Anterior cingulate cortex (tissue), 58 donors: ENCODE results near the gene POFUT2.

Experiments
- DNase-seq, 58 donors: peaks; one replicate each; lab custom pipeline; 2025; lab: John Stamatoyannopoulos, UW

POFUT2 gene, protein sequence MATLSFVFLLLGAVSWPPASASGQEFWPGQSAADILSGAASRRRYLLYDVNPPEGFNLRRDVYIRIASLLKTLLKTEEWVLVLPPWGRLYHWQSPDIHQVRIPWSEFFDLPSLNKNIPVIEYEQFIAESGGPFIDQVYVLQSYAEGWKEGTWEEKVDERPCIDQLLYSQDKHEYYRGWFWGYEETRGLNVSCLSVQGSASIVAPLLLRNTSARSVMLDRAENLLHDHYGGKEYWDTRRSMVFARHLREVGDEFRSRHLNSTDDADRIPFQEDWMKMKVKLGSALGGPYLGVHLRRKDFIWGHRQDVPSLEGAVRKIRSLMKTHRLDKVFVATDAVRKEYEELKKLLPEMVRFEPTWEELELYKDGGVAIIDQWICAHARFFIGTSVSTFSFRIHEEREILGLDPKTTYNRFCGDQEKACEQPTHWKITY

DNA sequence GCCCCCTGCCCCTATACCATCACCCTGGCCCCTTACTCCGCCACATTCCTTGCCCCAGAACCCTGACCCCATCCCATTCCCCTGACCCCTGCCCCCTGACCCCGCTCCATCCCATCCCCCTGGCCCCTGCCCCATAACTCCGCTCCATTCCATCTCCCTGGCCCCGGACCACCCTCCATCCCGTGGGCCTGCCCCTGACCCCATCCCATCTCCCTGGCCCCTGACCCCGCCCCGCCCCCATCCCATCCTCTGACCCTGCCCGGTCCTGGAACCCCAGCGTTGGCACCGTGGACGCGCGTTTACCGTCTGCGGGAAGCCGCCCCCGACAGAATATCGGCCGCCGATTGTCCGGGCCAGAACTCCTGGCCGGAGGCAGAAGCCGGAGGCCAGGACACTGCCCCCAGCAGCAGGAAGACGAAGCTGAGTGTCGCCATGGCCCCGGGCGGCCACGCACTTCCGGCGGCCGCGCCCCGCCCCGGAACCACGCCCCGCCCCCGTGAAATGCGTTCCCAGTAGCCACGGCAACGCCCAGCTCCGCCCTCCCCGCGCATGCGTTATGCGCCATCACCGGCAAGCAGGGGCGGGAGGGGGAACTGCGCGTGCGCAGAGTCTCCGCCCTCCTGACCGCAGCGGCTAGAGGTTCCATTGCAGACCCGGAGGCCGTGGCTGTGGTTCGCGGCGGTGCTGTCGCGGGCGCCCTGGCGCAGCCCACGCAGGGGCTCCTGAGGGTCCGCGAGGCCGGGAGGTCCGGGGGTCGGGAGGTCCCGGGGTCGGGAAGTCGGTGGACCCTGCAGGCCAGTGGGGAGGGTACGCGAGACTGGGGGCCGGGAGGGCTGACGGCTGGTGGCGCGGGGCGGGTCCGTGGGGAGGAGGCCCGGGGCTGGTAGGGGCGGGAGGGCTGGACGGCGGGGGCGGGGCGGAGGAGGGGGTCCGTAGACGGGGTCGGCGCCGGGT lies at the start of gene POFUT2:
Gene POFUT2, minus strand, starts transcription at position 458 of the 954 bp plus-strand sequence. Its CDS starts 24 bp downstream, at position 434.
- DNase-seq: peak; percentile 67 to 98 (median 94)

DNA sequence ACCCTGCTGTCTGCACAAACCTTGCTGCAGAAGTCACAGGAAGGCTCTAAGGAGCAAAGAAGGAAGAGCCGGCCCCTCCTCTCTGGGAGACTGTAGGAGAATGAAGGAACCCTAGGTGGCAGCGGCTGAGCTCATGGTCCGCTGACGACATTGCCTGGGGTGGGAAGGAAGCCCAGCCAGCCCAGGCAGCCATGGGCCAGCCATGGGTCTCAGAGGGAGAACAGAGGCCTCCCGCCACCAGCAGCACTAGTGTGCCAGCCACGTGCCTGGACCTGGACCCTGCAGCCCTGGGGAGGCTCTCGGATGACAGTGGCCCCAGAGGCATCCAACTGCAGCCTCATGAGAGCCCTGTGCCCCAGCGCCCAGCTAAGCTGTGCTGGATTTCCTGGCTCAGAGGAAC lies 49.2 kb upstream of the POFUT2 start:
- DNase-seq: peak in 14 of 58 donors; percentile 10 to 69 (median 38)

DNA sequence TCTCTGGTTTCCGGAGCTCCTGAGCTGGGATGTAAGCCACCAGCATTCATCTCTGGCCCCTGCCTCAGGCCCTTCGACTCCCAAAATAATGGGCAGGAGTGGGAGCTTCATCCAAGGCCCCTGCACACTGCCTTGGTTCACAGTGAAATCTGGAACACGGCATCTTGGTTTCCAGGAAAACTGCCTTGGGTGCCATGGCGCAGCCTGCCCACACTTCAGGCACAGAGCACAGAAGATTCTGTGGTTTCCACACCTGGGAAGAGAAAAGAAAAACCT lies 48.8 kb upstream of the POFUT2 start:
- DNase-seq: no peak

DNA sequence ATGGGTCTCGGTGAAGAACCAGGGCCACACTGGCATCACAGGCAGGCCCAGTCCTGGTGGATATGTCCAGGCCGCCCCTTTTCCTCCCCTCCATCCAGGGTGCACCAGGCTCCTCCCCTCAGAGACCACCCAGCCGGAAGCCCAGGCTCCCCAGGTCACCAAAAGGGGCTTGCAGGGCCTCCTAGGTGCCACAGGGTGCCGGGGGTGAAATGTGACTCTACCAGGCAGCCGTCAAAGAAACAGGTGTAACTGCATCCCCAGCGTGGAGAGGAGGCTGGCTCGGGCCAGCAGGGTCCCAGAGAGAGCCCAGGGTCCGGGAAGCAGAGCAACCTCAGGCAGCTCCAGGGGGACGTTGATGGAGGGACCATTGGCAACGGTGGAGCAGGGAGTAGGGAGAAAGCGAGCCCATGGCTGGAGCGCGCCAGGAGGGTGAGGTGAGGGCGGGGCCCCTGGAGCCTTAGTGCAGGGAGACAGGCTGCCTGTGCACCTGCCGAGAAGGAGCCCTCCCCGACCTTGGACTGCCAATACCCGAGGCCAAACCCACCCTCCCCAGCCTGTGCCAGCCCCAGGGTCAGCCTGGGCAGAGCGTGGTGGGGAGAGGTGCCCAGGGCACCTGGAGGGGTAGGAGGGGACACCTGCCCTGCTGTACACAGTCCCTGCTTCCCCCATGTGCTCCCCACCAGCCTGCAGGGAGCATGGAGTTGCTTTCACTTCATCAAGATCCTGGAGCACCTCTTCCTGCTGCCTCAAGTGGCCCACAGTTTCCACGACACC lies 48.3 kb upstream of the POFUT2 start:
- no peak for DNase-seq

DNA sequence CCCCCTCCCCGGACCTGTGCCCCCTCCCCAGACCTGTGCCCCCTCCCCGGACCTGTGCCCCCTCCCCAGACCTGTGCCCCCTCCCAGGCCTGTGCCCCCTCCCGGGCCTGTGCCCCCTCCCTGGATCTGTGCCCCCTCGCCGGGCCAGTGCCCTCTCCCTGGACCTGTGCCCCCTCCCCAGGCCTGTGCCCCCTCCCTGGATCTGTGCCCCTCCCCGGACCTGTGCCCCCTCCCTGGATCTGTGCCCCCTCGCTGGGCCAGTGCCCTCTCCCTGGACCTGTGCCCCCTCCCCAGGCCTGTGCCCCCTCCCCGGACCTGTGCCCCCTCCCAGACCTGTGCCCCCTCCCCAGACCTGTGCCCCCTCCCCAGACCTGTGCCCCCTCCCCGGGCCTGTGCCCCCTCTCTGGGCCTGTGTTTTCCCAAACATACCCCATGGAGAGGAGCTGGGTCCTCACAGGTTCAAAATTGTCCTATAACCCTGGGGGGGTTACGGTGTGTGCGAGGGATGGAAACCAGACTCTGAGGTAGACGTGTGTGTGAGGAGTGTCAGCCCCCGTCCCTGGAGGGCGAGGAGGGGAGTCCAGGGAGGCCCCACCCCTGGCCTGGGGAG lies 47.6 kb upstream of the POFUT2 start:
- DNase-seq: no peak

DNA sequence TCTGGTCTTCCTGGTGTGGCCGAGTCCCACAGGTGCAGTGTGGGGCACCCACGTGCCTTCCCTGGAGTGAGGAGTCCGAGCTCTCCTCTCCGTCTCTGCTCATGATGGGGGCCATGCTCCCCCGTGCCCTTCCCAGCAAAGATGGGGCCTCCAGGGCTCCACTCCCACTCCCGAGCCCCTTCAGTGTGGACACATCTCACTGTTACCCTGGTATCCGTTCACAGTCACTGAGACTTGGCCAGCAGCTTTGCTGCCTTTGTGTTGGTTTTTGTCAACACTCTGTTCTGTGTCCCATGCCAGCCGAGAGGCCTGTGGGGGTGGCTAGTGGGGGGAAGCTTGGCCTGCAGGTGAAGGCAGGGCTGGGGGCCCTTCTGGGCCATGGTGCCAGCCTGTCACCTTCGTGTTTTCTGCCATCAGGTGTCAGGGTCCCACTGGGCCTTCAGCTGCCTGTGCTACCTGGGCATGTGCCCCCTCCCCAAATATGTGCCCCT lies 46.9 kb upstream of the POFUT2 start:
- peak in 2 of 58 donors; percentile 19 to 40 for DNase-seq

DNA sequence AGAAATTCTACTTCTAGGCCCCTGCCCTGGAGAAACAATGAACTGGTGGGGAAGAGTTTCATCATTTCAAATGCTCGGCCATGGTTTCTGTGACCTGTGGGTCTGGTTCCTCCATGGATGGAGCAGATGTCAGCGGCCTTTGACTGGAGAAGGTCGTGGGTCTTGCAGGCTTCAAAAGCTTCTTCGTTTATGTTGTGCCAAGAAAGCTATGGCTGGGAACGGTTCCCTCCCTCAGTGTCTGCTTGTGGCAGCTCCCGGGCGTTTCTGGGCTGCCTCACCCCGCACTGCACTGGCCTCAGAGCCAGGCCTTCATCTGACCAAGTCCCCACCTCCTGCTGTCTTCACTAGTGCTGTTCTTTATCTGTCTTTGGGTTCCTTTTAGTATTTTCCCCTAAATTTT lies 46.4 kb upstream of the POFUT2 start:
- no peak for DNase-seq

DNA sequence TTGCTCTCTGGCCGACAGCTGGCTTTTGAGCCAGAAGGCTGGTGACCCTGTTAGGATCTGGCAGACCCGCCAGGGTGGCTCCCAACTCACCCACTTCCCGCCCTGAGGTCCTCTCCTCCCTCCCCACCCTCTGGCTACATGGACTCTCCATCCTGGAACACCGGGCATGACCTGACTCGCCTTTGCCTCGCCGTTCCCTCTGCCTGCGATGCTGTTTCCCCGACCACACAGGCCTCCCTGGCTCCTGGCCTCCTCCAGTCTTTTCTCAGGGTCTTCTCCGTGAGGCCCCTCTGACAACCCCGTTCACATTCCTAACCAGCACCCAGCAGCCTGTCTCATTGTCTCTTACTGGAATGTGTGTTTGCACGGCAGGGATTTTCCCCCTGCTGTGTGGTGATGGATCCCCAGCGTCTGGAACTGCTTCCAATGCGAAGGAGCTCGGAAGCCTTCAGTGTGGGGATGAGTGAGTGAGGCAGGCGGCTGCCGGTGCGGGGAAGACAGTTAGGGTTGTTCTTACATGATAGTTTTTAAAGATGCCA lies 46.0 kb upstream of the POFUT2 start:
- DNase-seq: no peak

DNA sequence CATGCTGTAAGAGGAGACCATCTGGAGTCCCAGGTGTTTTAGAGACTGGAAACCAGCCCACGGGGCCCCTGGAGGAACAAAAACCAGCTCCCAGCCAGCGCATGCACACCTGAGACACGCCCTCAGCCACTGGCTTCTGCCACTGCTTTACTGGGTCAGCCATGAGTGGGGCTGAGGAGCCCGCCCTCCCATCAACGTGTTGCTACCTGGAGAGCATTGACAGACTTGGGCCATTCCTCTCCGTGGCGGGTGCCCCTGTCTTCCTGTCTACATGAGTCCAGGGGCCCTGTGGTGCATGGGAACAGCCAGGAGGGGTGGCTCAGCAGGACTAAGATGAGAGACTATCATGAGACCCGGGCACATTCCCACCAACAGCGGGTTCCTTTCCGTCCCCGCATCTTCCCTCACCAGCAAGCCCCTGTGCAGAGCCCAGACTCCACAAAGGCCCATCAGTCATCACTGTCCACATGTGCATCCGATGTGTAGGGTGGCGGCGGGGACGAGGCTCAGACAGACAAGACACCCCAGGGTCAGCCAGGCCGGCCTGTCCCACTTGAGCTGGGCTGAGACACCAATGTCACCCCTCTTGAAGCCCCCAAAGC lies 45.4 kb upstream of the POFUT2 start:
- DNase-seq: no peak

DNA sequence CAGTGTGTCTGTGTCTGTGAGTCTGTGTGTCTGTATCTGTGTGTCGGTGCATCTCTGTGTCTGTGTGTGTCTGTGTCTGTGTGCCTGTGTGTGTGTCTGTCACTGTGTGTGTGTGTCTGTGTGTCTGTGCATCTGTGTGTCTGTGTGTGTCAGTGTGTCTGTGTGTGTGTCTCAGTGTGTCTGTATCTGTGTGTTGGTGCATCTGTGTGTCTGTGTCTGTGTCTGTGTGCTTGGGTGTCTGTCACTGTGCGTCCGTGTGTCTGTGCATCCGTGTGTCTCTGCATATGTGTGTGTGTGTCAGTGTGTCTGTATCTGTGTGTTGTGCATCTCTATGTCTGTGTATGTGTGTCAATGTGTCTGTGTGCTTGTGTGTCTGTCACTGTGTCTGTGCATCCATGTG lies 44.7 kb upstream of the POFUT2 start:
- DNase-seq: no peak

DNA sequence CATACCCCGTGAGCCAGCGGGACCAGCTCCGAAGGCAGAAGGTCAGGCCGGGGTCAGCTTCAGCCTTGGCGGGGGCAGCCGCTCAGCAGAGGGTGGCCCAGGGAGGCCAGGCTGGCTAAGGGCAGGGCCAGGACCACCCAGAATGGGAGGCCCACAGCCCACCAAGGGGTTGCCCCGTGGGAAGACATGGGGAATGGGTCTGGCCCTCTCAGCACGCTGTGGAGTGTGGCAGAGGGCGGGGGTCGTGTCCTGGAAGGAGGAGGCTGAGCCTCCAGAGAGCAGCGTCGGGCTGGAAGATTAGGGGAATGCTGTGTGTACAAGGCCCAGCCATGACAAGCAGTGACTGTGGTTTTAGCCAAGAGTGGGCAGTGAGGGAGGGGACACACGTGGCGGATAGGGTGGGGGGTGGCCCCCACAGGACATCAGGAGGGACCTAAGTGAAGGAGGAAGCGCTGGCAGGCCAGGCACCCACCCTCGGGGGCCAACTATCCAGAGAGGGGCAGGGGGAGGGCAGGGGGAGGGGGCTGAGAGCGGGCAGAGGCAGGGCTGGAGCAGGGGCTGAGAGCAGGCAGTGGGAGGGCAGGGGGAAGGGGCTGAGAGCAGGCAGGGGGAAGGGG lies 43.9 kb upstream of the POFUT2 start:
- no peak for DNase-seq

DNA sequence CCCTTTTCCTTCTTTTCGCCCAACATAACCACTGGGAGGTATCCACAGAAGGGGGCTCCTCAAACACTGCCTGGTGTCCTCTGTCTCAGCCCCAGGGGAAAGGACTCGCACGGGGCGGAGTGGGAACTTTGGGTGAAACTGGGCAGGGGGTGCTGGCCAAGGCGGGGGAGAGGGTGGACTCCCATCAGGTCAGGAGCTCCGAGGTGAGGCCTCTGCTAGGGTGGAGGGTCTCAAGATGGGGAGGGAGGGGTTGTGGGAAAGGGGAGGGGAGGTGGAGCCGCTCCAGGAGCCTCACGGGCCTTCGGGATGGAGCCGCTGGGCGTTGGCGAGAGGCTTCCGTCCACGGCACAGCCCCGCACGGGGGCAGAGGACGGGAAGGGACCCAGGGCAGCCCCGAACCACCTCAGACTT lies 43.2 kb upstream of the POFUT2 start:
- no peak for DNase-seq

DNA sequence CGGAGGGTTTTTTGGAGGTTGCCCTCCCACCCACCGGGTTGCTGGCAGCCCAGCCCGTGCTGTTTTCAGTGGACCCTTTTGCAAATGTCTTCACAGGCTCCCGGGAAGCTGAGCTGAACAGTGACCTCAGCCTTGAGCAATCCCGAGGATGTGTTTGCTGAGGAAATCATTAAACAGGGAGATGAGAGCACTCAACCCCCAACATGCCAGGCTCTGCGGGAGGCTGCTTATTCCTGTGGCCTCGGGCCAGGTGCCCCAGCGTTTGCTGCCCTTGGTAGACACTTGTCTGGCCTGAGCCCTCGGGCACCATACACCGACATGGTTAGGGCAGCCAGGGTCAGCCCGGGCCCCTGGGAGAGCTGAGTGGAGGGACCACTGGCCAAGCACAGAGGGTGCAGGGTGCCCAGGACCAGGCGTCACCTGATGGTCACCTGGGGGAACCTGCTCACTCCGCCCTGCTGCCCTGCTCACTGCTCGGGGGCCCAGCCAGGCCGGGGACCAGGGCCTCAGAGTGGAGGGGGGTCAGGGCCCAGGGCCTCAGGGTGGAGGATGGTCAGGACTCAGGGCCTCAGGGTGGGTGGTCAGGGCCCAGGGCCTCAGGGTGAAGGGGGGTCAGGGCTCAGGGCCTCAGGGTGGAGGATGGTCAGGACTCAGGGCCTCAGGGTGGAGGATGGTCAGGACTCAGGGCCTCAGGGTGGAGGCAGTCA lies 42.5 kb upstream of the POFUT2 start:
- peak in 1 of 58 donors; percentile 32 for DNase-seq

DNA sequence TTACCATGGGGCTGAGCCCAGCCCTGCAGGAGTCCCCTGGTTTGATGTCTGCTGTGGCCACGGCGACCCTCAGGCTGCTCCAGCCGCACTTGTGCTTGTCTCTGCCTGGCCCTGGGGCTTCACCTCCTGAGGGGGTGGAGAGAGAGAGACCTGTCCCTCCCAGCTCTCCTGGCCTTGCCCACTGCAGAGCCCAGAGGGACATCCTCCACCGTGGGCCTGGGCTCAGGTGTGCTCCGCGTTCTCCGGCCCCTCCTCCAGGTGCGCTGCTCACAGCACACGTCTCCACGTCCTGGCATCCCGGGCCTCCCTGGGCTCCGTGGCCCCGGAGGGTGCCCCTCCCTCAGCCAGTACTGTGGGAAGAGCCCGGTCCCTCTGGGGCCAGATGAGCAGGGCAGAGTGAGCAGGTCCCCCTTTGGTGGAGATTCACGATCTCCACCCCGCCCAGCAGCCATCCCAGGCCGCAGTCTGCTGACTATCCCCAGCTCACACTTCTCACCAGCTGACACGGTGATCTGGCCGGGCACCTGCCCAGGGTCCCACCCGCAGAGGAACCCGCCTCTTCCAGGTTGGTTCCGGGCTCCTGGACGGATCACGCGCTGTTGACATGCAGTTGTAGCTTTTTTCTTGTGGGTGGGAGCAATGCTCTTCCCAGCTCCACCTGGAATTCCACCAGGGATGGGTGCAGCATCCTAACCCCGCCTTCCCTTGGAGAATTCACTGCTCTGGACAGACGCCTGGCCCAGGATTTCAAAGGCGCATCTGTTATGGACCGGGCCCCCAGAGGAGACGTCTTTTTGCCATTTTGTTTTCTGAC lies 41.8 kb upstream of the POFUT2 start:
- no peak for DNase-seq

DNA sequence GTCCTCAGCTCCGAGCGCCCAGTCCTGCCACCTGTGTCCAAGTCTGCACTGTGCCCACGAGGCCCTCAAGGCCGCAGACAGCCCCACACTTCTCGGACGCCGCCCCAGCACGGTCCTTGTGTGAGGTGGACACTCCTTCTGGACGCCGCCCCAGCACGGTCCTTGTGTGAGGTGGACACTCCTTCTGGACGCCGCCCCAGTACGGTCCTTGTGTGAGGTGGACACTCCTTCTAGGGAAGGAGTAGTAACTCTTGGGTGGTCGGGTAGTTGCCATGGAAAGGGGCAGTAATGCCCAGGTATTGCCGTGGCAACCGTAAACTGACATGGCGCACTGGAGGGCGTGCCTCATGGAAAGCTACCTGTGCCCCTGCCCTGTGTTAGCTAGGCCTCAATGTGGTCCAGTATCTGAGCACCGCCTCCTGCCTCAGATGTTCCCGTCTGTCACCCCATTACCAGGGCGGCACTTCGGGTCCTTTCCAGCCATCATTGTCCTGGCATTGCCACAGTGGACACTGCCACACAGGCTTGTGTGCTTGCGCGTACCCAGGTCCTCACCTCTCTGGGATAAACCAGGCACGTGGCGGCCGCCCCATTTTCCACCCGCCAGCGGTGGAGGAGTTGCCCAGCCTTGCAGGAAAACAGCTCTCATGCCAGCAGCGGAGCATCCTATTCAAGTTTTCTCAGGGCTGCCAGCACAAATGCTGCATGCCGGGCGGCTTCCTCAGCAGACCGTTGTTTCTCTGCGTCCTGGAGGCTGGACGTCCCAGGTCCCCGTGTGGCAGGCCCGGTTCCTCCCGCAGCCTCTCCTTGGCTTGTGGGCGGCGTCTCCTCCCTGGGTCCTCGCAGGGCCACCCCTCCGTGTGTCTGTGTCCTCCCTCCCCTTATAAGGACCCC lies 40.8 kb upstream of the POFUT2 start:
- DNase-seq: no peak

DNA sequence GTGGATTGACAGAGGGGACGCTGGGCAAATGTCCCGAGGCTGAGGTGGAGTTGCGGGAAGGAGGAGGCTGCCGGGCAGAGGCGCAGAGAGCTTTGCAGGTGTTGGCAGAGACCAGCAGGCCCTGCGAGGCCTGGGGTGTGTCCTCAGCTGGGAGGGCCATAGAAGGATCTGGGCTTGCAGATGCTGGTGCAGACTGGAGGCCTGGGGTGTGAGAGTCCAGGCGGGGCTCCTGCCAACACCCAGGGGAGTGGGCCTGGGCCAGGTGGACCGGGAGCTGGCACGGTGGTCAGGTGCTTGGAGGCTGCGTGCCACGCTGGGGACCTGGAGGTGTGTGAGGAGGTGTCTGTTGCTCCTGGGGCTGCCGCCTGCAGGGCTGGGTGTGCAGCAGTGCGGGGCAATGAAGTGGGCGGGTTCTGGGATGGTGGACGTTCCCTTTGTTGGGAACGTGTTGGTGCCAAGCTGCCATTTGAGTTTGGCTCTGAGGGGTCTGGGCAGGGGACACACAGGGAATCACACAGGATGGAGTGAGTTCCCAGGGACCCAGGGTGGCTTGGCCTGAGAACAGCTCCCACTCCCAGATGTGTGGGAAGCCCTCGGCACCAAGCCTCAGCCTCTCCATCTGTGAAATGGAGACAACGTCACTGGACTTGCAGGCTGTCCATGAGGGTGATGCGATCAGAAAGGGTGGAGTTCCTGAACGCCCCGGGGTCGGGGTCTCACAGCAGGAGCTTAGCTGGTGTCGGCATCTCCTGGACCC lies 39.9 kb upstream of the POFUT2 start:
- DNase-seq: no peak
